Gastrocnemius medialis (tissue), 4 donors: Measurements from ENCODE around the gene CATSPERZ.

Source experiments
- CTCF ChIP-seq, 5 experiments: fragments of 450-650 bp in 3 of 5; fragments of 200-600 bp in 2 of 5; sonication (generic) in 2 of 5; IDR thresholded peaks in 4 of 5; conservative IDR thresholded peaks in 1 of 5; 1 replicate in 4 of 5; 2 replicates in 1 of 5; pipeline ENCODE4 v1.5.1; 2016 to 2019; ENCODE audit warnings: antibody characterized with exemption in 5 of 5, mild to moderate bottlenecking in 3 of 5, moderate library complexity in 3 of 5
- POLR2A ChIP-seq, 2 donors: fragments of 450-650 bp; IDR thresholded peaks; one replicate each; pipeline ENCODE4 v1.6.1; 2017; ENCODE audit warnings: antibody characterized with exemption in 2 of 2, mild to moderate bottlenecking in 2 of 2, moderate library complexity in 2 of 2

- no peak for TF ChIP-seq CTCF (IDR thresholded peaks at IDR 0.05 in 4 of 5, conservative IDR thresholded peaks at IDR 0.05 in 1 of 5)
- TF ChIP-seq POLR2A (IDR thresholded peaks at IDR 0.05), result no peak
Observed at GRCh38 chr11:64323373-64323772, 23.2 kb downstream of the CATSPERZ start.
